ENCODE data around the gene HSD11B2. TPM values are rescaled to one million over a fixed set of nuclear protein-coding genes. Genes with fewer than 3 reads are reported as not detected.

HSD11B2 gene
- total RNA-seq, 1 donor from 2014 or later, result 5.2 TPM

DNA sequence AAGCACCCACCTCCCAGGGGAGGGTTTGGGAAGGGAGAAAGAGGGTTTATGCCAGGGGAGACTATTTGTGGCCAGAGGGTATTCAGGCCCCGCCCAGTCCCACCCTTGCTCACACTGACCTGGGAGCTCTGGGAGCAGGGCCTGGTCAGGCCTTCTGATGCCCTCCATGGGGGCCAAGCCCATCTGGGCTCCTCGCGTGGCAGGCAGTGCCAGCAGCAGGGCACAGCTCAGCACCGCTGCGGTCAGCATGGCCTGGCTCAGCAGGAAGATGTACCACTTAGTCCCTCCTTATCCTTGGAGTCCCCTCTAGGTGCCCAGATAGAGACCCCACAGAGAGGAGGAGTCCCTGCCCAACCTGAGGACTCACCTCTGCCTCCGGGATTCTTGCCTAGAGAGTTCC is 52.2 kb downstream of the HSD11B2 start, which contains the start of gene AGRP:
AGRP (minus strand) TSS at position 398 of the 400 bp plus-strand sequence; CDS start at position 249, 149 bp downstream.
- H3K4me1 Mint-ChIP-seq, result peaks cover 20% of the 10 kb centered on the region
- no peaks in the 10 kb centered on the region for H3K27me3 Mint-ChIP-seq
- H3K27ac Mint-ChIP-seq, result peak within 1 kb of the TSS; percentile 97
- DNase-seq, result no peak
- peaks cover 4% of the 10 kb centered on the region for H3K36me3 Mint-ChIP-seq (ENCODE audit: low read depth)
- peak within 1 kb of the TSS; percentile 100 for H3K4me3 Mint-ChIP-seq
- intact Hi-C loops (cut with micrococcal nuclease), result loop anchor here (5.0 to 10.0 kb wide), 2 partner anchors 322 to 454 kb away; partner anchors contain the start of genes PSMB10, RANBP10 and TSNAXIP1
- no peaks in the 10 kb centered on the region for H3K9me3 Mint-ChIP-seq

DNA sequence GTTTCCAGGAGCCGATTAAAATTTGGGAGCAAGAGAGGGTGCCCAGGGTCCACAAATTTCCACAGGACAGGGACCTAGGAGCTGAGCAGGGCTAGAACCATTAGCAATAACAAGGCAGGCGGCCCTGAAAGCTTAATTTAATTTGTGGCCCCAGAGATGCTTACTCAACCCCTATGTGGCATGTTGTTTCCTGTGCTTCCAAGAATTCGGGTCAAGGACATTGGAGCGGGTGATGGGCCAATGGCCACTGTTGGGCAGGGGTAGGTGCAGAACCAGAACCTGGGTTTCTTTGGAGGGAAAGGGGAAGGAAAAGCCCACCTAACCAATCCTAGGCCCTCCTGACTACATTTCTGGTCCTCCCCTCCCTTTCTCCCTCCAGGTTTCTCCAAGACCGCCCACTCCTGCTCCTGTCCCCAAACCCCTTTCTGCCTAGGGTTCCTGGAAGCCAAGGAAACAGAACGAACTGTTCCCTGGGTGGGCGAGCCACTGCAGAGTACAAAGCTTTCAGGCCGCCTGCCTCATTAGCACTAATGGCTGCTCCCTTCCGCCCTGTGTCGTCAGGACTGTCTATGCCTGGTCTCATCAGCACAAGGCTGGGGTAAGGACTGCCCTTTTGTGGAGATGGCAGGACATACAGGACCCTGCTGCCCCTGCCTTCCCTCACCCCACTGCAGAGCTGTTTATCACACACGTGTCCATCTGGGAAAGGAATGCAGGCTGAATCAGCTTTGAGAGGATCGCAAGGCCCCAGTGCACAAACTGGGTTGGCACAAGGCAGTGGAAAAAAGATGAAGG is 53.0 kb downstream of the HSD11B2 start:
- Mint-ChIP-seq H3K4me3 (no peak overlapping the region), H3K27me3 (no peaks in the 10 kb centered on the region), H3K36me3 (ENCODE audit: low read depth) (peaks cover 6% of the 10 kb centered on the region), H3K27ac (no peak overlapping the region), H3K4me1 (peaks cover 22% of the 10 kb centered on the region), H3K9me3 (no peaks in the 10 kb centered on the region)
- intact Hi-C loops (cut with micrococcal nuclease), result loop anchor here (5.0 to 10.0 kb wide), 2 partner anchors 321 to 453 kb away; partner anchors contain the start of genes PSMB10, RANBP10 and TSNAXIP1
- DNase-seq, result no peak

DNA sequence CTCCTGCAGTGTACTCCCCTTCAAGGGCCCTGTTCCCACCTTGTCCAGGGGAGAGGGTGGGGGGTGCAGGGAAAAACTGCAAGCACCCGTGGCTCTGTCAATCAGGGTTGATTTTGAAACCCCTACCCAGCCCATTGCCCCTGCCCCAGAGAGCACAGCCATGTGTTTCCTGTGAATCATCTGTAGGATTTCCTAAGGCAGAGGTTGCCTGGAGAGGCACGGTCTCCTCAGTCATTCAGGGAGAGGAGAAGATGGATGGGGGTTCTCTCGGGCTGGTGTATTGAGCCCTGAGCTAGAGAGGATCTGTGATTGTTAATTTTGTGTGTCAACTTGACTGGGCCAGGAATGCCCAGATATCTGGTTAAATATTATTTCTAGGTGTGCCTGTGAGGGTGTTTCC is 55.9 kb downstream of the HSD11B2 start:
- peaks cover 18% of the 10 kb centered on the region for H3K4me1 Mint-ChIP-seq
- intact Hi-C loops (cut with micrococcal nuclease), result loop anchor here (10.0 kb wide), 1 partner anchor 318 kb away; the partner anchor contains the start of genes RANBP10 and TSNAXIP1
- no peak overlapping the region for H3K4me3 Mint-ChIP-seq
- no peaks in the 10 kb centered on the region for H3K9me3 Mint-ChIP-seq
- H3K36me3 Mint-ChIP-seq (ENCODE audit: low read depth), result peaks cover 8% of the 10 kb centered on the region
- no peak overlapping the region for H3K27ac Mint-ChIP-seq
- H3K27me3 Mint-ChIP-seq, result no peaks in the 10 kb centered on the region
- no peak for DNase-seq

Other genes starting within 250 kb of the HSD11B2 start
- 51.3 and 55.1 TPM in 2 replicates for gene MATCAP1, start 247.2 kb upstream of the HSD11B2 start, total RNA-seq
- gene EXOC3L1, start 241.0 kb upstream of the HSD11B2 start, total RNA-seq, result 0.12 TPM in 1 of 2 replicates, not detected in the other
- gene E2F4, start 239.0 kb upstream of the HSD11B2 start, total RNA-seq, result 165 and 166 TPM in 2 replicates
- gene ELMO3, start 232.0 kb upstream of the HSD11B2 start, total RNA-seq, result 8.2 and 8.7 TPM in 2 replicates
- 65.0 and 65.6 TPM in 2 replicates for gene TMEM208, start 204.0 kb upstream of the HSD11B2 start, total RNA-seq
- gene FHOD1, start 183.6 kb upstream of the HSD11B2 start, total RNA-seq, result 128 TPM in 2 replicates
- gene SLC9A5, start 182.1 kb upstream of the HSD11B2 start, total RNA-seq, result 5.3 TPM in 2 replicates
- 43.4 and 43.8 TPM in 2 replicates for gene PLEKHG4, start 151.6 kb upstream of the HSD11B2 start, total RNA-seq
- gene KCTD19, start 104.4 kb upstream of the HSD11B2 start, total RNA-seq, result 1.0 and 1.3 TPM in 2 replicates
- 0.23 TPM in 1 of 2 replicates, not detected in the other for gene LRRC36, start 104.3 kb upstream of the HSD11B2 start, total RNA-seq
- gene TPPP3, start 37.6 kb upstream of the HSD11B2 start, total RNA-seq, result not detected in 2 replicates
- 0.54 and 0.85 TPM in 2 replicates for gene ZDHHC1, start 14.6 kb upstream of the HSD11B2 start, total RNA-seq
- 30.9 and 31.8 TPM in 2 replicates for gene ATP6V0D1, start 50.0 kb downstream of the HSD11B2 start, total RNA-seq
- gene AGRP, start 52.4 kb downstream of the HSD11B2 start, total RNA-seq, result not detected in 2 replicates
- gene RIPOR1, start 97.7 kb downstream of the HSD11B2 start, total RNA-seq, result 23.3 and 27.7 TPM in 2 replicates
- 60.2 and 62.5 TPM in 2 replicates for gene CTCF, start 131.4 kb downstream of the HSD11B2 start, total RNA-seq
- gene CARMIL2, start 214.0 kb downstream of the HSD11B2 start, total RNA-seq, result 219 and 229 TPM in 2 replicates
- 54.0 and 55.1 TPM in 2 replicates for gene ACD, start 229.1 kb downstream of the HSD11B2 start, total RNA-seq
- gene PARD6A, start 229.8 kb downstream of the HSD11B2 start, total RNA-seq, result 13.5 and 14.0 TPM in 2 replicates
- gene ENKD1, start 235.6 kb downstream of the HSD11B2 start, total RNA-seq, result 12.7 and 13.8 TPM in 2 replicates
- gene C16orf86, start 235.7 kb downstream of the HSD11B2 start, total RNA-seq, result 0.68 and 1.5 TPM in 2 replicates